ENCODE results near the gene APMAP.

APMAP gene

DNA sequence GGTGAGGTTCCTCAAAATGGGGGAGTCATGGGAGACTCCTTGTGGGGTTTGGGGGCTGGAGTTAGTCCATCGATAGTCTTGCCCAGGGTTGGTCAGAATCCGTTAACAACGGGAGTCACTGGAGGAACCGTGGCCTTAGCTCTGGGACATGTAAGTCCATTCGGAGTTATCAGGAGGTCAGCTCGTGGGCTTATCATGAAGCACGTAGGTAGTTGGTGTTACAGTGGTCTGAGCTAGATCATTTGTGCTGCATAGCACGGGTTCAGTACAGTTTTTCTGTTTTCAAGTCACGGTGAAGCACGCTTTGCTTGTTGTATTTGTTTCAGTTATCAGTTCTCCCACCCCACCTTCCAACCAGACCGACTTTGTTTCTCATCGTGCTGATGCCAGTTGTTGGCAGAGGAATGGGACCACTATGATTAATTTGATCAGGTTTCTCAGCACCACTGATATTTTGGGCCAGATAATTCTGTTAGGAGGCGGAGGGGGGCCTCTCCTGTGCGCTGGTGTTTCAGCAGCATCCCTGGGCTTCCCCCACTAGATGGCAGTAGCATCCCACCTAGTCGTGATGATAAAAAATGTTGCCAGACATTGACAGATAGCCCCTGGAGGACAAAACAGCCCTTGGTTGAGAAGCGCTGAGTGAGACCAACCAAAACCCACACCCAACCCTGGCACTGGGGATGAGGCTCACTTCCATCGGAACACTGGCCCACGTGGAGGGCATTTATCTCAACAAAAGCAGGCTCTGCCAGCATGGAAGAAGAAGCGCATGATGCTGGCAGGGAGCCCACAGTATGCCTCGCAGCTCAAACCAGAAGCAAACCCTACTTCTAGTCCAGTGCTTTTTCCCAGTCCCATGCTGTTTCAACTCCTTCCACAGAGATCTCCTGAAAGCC, 2.2 kb upstream of the APMAP start:
- peak; percentile 69 for DNase-seq (ENCODE audit: low read depth, low spot score)
- no peak overlapping the region for H3K4me3 ChIP-seq (ENCODE audit: low read length)

- DNase-seq (ENCODE audit: low read depth, low spot score): no peak
- no peak overlapping the region for H3K4me3 ChIP-seq (ENCODE audit: low read length)
These were observed 1.6 kb upstream of the APMAP start for GRCh38 chr20:24994186-24994465.

DNA sequence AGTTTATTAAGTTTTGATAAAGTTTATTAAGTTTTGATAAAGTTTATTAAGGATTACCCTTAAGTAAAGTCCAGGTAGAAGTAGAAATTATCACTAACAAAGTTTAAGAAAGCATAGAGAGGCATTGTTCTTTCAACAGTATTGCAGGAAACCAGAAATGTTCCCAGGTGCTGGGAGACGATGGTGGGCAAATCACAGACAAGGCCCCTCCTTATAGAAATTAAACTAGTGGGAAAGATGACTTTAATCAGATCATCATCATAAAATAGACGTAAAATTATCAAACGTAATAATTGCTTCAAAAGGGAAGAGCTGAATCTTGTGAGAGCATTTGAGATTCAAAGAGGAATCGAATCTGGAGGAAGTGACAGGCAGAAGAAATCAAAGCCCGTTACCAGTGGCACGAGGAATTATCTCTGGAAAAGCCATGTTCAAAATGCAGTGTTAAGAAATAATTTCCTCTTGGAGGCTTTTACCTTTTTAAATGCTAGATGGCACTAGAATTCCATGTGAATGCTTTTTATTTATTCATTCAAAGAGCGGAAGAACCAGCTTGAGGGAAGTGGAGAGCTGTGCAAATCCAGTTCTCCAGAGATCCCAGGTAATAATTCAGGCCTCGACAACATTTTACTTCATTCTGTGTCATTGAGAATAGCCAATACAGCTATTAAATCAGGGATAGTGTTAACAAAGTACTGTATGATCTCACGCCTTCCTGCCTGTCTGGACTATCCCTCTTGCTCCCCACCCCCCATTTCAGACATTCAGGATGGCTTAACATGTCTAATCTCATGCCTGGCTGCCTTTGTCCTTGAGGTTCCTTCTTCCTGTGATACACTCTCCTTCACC, 1.0 kb upstream of the APMAP start:
- no peak for DNase-seq (ENCODE audit: low read depth, low spot score)

GRCh38 chr20:24991897-24992486, 559 bp downstream of the APMAP start:
- no peak for DNase-seq (ENCODE audit: low read depth, low spot score)
- peak overlapping the region; percentile 86 for H3K4me3 ChIP-seq (ENCODE audit: low read length)

More for the DNA sequence above, 1.0 kb upstream of the APMAP start:
- peak overlapping the region; percentile 86 for H3K4me3 ChIP-seq (ENCODE audit: low read length)

- no peak overlapping the region for H3K4me3 ChIP-seq (ENCODE audit: low read length)
- no peak for DNase-seq (ENCODE audit: low read depth, low spot score)
These were observed 1.7 kb downstream of the APMAP start for GRCh38 chr20:24990810-24991252.

DNA sequence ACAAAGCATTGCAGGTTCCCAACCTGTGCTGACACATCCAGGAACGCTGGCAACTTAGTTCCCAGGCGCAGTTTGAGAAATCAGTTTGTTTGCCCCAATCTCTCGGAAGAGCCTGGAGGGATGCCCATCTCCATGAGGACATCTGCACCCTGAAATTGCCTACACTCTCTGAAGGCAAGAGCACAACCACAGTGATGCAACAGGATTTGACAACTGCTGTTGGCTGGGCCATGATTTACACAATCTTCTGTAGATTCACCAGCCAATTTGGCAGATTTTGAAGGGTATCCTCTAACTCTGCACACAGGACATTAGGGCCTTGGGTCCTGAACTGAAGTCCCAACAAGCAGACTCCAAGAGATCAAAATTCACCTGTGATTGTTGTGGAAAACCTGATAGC, 3.4 kb downstream of the APMAP start:
- no peak for DNase-seq (ENCODE audit: low read depth, low spot score)
- H3K4me3 ChIP-seq (ENCODE audit: low read length): no peak overlapping the region

GRCh38 chr20:24987873-24988835, 4.4 kb downstream of the APMAP start:
- DNase-seq (ENCODE audit: low read depth, low spot score): no peak
- H3K4me3 ChIP-seq (ENCODE audit: low read length): no peak overlapping the region

DNA sequence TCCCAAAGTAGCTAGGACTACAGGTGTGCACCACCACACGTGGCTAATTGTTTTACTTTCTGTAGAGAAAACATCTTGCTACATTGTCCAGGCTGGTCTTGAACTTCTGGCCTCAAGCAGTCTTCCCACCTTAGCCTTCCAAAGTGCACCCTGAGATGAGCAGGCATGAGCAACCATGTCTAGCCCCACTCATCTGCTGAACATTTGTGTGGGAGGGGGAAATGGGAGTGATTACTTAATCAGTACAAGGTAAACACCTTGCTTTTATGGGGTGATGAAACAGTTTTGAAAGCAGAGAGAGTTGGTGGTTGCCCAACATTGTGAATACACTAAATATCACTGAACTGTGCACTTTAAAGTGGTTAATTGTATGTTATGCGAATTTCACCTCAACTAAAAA, 5.3 kb downstream of the APMAP start:
- H3K4me3 ChIP-seq (ENCODE audit: low read length): no peak overlapping the region
- no peak for DNase-seq (ENCODE audit: low read depth, low spot score)

DNA sequence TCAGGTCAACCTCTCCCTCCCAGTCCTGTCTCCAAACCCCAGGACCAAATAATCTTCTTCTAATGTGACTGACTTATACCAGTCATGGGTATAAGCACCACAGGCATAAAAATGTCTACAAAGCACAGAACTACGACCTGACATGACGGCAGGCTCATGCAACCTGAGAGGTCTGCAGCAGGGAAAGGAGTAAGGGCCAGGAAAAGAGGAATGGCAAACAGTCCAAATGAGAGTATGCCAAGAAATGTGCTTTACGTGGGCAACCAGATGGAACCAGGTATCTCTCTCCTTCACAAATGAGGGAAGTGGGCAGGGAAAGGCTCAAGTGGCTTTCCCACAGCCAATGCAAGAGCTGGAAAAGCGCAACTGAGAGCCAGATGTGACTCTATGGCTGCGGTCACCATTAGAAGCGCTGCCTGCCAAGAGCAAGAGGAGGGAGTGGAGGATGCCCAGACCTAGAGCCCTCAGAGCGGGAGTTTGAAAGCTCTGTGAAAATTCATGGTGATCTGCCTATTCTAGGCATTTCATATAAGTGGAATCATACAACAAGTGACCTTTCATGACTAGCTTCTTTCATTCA, 6.0 kb downstream of the APMAP start:
- no peak for DNase-seq (ENCODE audit: low read depth, low spot score)
- H3K4me3 ChIP-seq (ENCODE audit: low read length): no peak overlapping the region

DNA sequence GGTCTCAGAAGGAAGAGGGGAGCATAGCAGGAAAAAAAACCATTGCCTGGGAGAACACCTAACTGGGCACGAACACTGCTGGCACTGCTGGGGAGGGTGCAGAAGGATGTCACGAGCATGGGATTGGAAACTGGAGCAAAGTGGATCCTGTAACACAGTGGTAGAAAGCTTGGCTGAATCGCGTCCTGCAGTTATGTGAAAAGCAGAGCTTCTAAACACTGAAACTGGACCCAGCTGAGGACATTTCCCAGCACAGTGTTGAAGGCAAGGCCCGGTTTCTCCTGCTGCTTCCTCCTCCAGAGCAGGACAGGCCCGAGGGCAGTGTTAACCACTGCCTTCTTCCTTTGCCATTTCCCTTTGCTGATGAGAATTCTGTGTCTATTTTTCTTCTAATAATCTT, 6.7 kb downstream of the APMAP start:
- no peak overlapping the region for H3K4me3 ChIP-seq (ENCODE audit: low read length)
- no peak for DNase-seq (ENCODE audit: low read depth, low spot score)

GRCh38 chr20:24984961-24985640, 7.5 kb downstream of the APMAP start:
- H3K4me3 ChIP-seq (ENCODE audit: low read length): no peak overlapping the region
- no peak for DNase-seq (ENCODE audit: low read depth, low spot score)

- H3K4me3 ChIP-seq (ENCODE audit: low read length): no peak overlapping the region
- no peak for DNase-seq (ENCODE audit: low read depth, low spot score)
These were observed 8.7 kb downstream of the APMAP start for GRCh38 chr20:24983896-24984295.

DNA sequence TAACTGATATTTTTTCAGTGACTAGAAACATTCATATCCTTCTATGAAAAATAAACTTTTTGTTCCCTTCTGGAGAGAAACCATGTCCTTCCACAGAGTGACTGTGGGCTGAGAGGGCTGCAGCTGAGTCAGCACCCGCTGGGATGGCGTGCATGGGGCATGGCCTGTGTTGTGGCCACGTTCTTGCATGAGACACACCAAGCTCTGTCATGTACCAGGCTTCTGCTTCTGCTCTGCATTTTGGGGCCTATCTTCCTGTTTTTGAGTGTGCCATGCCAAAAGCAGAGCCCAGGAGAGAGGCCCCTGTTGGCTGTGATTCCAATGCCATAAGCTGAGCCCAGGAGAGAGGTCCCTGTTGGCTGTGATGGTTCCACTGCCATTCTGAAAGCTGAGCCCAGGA, 10.8 kb downstream of the APMAP start:
- no peak for DNase-seq (ENCODE audit: low read depth, low spot score)
- no peak overlapping the region for H3K4me3 ChIP-seq (ENCODE audit: low read length)

- H3K4me3 ChIP-seq (ENCODE audit: low read length): no peak overlapping the region
- no peak for DNase-seq (ENCODE audit: low read depth, low spot score)
These were observed 11.3 kb downstream of the APMAP start for GRCh38 chr20:24981282-24981681.

- DNase-seq (ENCODE audit: low read depth, low spot score): no peak
- no peak overlapping the region for H3K4me3 ChIP-seq (ENCODE audit: low read length)
These were observed 12.1 kb downstream of the APMAP start for GRCh38 chr20:24980291-24981053.

DNA sequence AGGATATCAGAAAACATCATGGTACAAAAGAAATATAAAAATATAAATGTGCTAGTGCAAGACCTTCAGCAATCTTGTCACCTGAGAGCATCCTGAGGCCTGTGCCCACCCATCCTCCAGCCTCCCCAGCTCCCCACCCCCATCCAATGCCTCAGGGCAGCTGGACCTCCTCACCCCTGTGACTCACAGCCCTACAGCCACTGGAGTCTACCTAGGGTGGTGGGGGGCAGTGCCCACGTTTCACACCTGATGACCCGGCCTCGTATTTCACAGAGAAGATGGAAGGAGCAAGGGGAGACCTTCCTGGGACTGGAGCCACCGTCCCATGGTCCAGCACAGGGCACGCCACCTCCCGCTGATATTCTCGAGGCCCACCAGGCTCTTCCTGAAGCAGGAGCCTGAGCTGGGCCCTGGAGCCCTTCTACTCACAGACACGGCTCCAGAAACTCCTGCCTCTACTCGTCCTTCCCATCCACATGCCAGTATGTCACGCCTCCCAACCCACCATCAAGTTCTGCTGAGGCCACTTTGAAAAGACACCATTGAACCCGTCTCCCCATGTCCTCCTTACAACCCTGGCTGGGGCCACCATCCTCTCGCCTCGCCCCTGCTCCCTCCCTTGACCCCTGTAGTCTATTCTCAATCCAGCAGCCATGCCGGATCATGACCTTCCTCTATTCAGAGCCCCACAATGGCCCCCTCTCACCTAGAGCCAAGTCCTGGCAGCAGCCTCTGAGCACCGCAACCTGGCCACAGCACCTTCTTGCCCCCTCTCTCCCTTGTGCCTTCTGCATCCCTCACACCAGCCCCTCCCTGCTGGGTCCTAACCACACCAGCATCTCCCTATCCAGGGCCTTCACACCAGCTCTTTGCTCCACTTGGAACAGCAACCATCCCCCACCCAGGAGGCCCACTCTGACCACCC, 13.3 kb downstream of the APMAP start:
- DNase-seq (ENCODE audit: low read depth, low spot score): no peak
- H3K4me3 ChIP-seq (ENCODE audit: low read length): no peak overlapping the region

All from Jurkat, Clone E6-1 (cell line).